SK-N-SH (cell line): ENCODE data around the gene ESM1.
"Not testable (repeated sequence)": the region's sequence is repeated elsewhere in the genome, so short reads cannot be mapped to it uniquely, and the experiment has no call there.

Source experiments
- ELF1 ChIP-seq: IDR thresholded peaks from 2 replicates; pipeline ENCODE4 v1.4.0; 2012
- EP300 ChIP-seq, 2 experiments: IDR thresholded peaks; 2 replicates each; pipeline versions ENCODE4 v1.4.0 to v1.6.1; 2012; ENCODE audit warnings: borderline replicate concordance in 1 of 2, low read depth in 1 of 2, low read length in 1 of 2
- EZH2phosphoT487 ChIP-seq: fragments of 200-600 bp; sonication (generic); IDR thresholded peaks from 2 replicates; pipeline ENCODE4 v1.6.1; 2017; ENCODE audit warnings: low read depth, mixed run types, mild to moderate bottlenecking, antibody characterized with exemption, moderate library complexity, borderline replicate concordance
- GATA2 ChIP-seq: sonication (generic); formaldehyde crosslinking; IDR thresholded peaks from 2 replicates; pipeline ENCODE4 v1.5.0; 2020; ENCODE audit warnings: mild to moderate bottlenecking, missing genetic modification reagents
- JUND ChIP-seq: IDR thresholded peaks from 2 replicates; pipeline ENCODE4 v1.4.0; 2012
- NFIC ChIP-seq: IDR thresholded peaks from 2 replicates; pipeline ENCODE4 v1.4.0; 2012; ENCODE audit warnings: borderline replicate concordance
- POLR2AphosphoS5 ChIP-seq: IDR thresholded peaks from 2 replicates; pipeline ENCODE4 v1.6.1; 2012; ENCODE audit warnings: low read depth, low read length
- SMC3 ChIP-seq: IDR thresholded peaks from 2 replicates; pipeline ENCODE4 v1.6.1; 2012; ENCODE audit warnings: low read depth, low read length, improper control_type of control experiment
- TAF1 ChIP-seq: IDR thresholded peaks from 2 replicates; pipeline ENCODE4 v1.6.1; 2012; ENCODE audit warnings: low read depth, mild to moderate bottlenecking, low read length, moderate library complexity, borderline replicate concordance
- TEAD4 ChIP-seq: IDR thresholded peaks from 2 replicates; pipeline ENCODE4 v1.4.0; 2012; ENCODE audit warnings: mild to moderate bottlenecking, borderline replicate concordance; ENCODE audit not compliant: insufficient read depth
- TF ChIP-seq, protein P1 (sequence below): IDR thresholded peaks from 2 replicates; pipeline ENCODE4 v1.4.0; 2012; ENCODE audit warnings: low read depth
- TF ChIP-seq, protein P2 (sequence below): fragments of 200-600 bp; sonication (generic); IDR thresholded peaks from 2 replicates; pipeline ENCODE4 v1.6.1; 2017; ENCODE audit warnings: antibody characterized with exemption, mild to moderate bottlenecking, moderate library complexity

DNA sequence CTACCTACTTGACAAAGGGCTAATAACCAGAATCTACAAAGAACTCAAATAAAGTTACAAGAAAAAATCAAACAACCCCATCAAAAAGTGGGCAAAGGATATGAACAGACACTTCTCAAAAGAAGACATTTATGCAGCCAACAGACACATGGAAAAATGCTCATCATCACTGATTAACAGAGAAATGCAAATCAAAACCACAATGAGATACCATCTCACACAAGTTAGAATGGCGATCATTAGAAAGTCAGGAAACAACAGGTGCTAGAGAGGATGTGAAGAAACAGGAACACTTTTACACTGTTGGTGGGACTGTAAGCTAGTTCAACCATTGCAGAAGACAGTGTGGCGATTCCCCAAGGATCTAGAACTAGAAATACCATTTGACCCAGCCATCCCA lies 16.8 kb upstream of the ESM1 start:
- TF ChIP-seq, protein P1, sequence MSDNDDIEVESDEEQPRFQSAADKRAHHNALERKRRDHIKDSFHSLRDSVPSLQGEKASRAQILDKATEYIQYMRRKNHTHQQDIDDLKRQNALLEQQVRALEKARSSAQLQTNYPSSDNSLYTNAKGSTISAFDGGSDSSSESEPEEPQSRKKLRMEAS, result not testable (repeated sequence)
- not testable (repeated sequence) for TF ChIP-seq TAF1; NFIC; ELF1; JUND; EP300 (IDR thresholded peaks at IDR 0.05; ENCODE audit: borderline replicate concordance in 1 of 2, low read depth in 1 of 2, low read length in 1 of 2); POLR2AphosphoS5; TEAD4; EZH2phosphoT487; GATA2; SMC3
- TF ChIP-seq, protein P2, sequence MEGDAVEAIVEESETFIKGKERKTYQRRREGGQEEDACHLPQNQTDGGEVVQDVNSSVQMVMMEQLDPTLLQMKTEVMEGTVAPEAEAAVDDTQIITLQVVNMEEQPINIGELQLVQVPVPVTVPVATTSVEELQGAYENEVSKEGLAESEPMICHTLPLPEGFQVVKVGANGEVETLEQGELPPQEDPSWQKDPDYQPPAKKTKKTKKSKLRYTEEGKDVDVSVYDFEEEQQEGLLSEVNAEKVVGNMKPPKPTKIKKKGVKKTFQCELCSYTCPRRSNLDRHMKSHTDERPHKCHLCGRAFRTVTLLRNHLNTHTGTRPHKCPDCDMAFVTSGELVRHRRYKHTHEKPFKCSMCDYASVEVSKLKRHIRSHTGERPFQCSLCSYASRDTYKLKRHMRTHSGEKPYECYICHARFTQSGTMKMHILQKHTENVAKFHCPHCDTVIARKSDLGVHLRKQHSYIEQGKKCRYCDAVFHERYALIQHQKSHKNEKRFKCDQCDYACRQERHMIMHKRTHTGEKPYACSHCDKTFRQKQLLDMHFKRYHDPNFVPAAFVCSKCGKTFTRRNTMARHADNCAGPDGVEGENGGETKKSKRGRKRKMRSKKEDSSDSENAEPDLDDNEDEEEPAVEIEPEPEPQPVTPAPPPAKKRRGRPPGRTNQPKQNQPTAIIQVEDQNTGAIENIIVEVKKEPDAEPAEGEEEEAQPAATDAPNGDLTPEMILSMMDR, result not testable (repeated sequence)
